Adrenal gland (tissue), 5 donors: ENCODE data around the gene DHX58.

ENCODE experiments used
- POLR2A ChIP-seq, 2 donors: fragments of 450-650 bp; IDR thresholded peaks; one replicate each; pipeline ENCODE4 v1.6.1; 2017; ENCODE audit warnings: antibody characterized with exemption in 2 of 2, mild to moderate bottlenecking in 2 of 2, moderate library complexity in 1 of 2
- TF ChIP-seq, protein P1 (sequence below), 6 experiments: fragments of 450-650 bp in 4 of 6; fragments of 200-600 bp in 2 of 6; sonication (generic) in 1 of 6; IDR thresholded peaks; 1 replicate in 5 of 6; 2 replicates in 1 of 6; pipeline versions ENCODE4 v1.5.1 to v1.8.0; 2016 to 2021; ENCODE audit warnings: antibody characterized with exemption in 6 of 6, mild to moderate bottlenecking in 2 of 6, moderate library complexity in 1 of 6
- donor health status: DM: no; HTN: no; CAD: no.

DNA sequence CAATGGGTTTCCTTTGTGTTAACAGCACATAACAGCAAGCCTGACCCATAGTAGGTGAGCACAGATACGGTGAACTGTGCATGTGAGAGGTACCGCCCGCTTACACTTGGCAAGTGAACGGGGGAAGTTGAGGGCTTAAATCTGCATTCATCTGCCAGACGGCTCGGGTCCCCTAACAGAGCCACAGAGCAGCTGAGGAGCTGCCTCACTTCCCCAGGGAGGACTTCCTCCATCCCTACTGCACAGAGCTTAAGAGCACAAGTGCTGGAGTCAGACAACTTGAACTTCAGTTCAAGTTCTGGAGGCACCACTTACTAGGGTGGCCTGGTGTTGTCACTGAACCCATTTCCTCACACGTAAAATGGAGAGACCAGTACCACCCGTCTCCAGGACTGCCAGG lies 28.9 kb upstream of the DHX58 start:
- TF ChIP-seq, protein P1, sequence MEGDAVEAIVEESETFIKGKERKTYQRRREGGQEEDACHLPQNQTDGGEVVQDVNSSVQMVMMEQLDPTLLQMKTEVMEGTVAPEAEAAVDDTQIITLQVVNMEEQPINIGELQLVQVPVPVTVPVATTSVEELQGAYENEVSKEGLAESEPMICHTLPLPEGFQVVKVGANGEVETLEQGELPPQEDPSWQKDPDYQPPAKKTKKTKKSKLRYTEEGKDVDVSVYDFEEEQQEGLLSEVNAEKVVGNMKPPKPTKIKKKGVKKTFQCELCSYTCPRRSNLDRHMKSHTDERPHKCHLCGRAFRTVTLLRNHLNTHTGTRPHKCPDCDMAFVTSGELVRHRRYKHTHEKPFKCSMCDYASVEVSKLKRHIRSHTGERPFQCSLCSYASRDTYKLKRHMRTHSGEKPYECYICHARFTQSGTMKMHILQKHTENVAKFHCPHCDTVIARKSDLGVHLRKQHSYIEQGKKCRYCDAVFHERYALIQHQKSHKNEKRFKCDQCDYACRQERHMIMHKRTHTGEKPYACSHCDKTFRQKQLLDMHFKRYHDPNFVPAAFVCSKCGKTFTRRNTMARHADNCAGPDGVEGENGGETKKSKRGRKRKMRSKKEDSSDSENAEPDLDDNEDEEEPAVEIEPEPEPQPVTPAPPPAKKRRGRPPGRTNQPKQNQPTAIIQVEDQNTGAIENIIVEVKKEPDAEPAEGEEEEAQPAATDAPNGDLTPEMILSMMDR (IDR thresholded peaks at IDR 0.05) = no peak
- no peak for TF ChIP-seq POLR2A (IDR thresholded peaks at IDR 0.05)
